22Rv1 (cell line): ENCODE measurements around the gene C1orf174.

Source experiments
- CTCF ChIP-seq: fragments of 450-650 bp; IDR thresholded peaks from 2 replicates; pipeline ENCODE4 v1.5.1; 2017; ENCODE audit warnings: mild to moderate bottlenecking
- ZFX ChIP-seq: fragments of 450-650 bp; IDR thresholded peaks from 2 replicates; pipeline ENCODE4 v1.6.1; 2017; ENCODE audit warnings: antibody characterized with exemption, borderline replicate concordance

GRCh38 chr1:3893190-3893589, 6.9 kb downstream of the C1orf174 start:
- no peak for TF ChIP-seq CTCF
- no peak for TF ChIP-seq ZFX
